NB4 (cell line): ENCODE measurements around the gene C1QTNF1.

Source experiments
- DNase-seq: peaks from one replicate; pipeline ENCODE4 v3.0.0; 2010; ENCODE audit warnings: low read depth
- H3K4me3 ChIP-seq: one replicate; pipeline ENCODE4 v1.5.1; 2011; ENCODE audit warnings: mild to moderate bottlenecking, low read depth, low read length, moderate library complexity
- CTCF ChIP-seq: IDR thresholded peaks from one replicate; pipeline ENCODE4 v1.5.1; 2012; ENCODE audit warnings: low read depth, low read length
- MAX ChIP-seq: IDR thresholded peaks from 2 replicates; pipeline ENCODE4 v1.6.1; 2011; ENCODE audit warnings: low read depth, low read length
- MYC ChIP-seq: IDR thresholded peaks from 2 replicates; pipeline ENCODE4 v1.6.1; 2011; ENCODE audit warnings: low read depth, low read length
- POLR2A ChIP-seq: IDR thresholded peaks from 2 replicates; pipeline ENCODE4 v1.6.1; 2011; ENCODE audit warnings: mild to moderate bottlenecking; ENCODE audit not compliant: insufficient read length; ENCODE audit errors: extremely low read depth

The C1QTNF1 gene

GRCh38 chr17:78999056-78999768 lies 24.8 kb upstream of the C1QTNF1 start:
- no peak for DNase-seq
- no peak for TF ChIP-seq CTCF
- TF ChIP-seq POLR2A: no peak
- no peak for TF ChIP-seq MAX
- no peak for TF ChIP-seq MYC
- no peak overlapping the region for H3K4me3 ChIP-seq

- DNase-seq: no peak
- TF ChIP-seq MAX: no peak
- no peak for TF ChIP-seq POLR2A
- no peak for TF ChIP-seq MYC
- no peak for TF ChIP-seq CTCF
These were observed 24.0 kb upstream of the C1QTNF1 start for GRCh38 chr17:78999947-79000395.

GRCh38 chr17:79000396-79001189 lies 23.4 kb upstream of the C1QTNF1 start:
- no peak for TF ChIP-seq CTCF
- TF ChIP-seq MYC: no peak
- no peak for TF ChIP-seq MAX
- TF ChIP-seq POLR2A: no peak
- no peak for DNase-seq
- no peak overlapping the region for H3K4me3 ChIP-seq

More at GRCh38 chr17:78999947-79000395, 24.0 kb upstream of the C1QTNF1 start:
- no peak overlapping the region for H3K4me3 ChIP-seq

- TF ChIP-seq MAX: no peak
- no peak for TF ChIP-seq MYC
- TF ChIP-seq CTCF: no peak
- no peak for TF ChIP-seq POLR2A
- DNase-seq: no peak
- no peak overlapping the region for H3K4me3 ChIP-seq
These were observed 22.6 kb upstream of the C1QTNF1 start for GRCh38 chr17:79001190-79002020.

GRCh38 chr17:79002291-79002690 lies 21.7 kb upstream of the C1QTNF1 start:
- H3K4me3 ChIP-seq: no peak overlapping the region
- TF ChIP-seq MYC (no peak), CTCF (no peak), MAX (no peak), POLR2A (no peak)
- DNase-seq: no peak
